Ishikawa (cell line): ENCODE data around the gene NKX2-1.

Source experiments
- CEBPB ChIP-seq: IDR thresholded peaks from 2 replicates; pipeline ENCODE4 v1.6.1; 2012
- CREB1 ChIP-seq: IDR thresholded peaks from 2 replicates; pipeline ENCODE4 v1.6.1; 2012; ENCODE audit warnings: low read depth
- EGR1 ChIP-seq: IDR thresholded peaks from 2 replicates; pipeline ENCODE4 v1.6.1; 2012
- EP300 ChIP-seq: IDR thresholded peaks from 2 replicates; pipeline ENCODE4 v1.6.1; 2012; ENCODE audit warnings: borderline replicate concordance
- MAX ChIP-seq: IDR thresholded peaks from 2 replicates; pipeline ENCODE4 v1.6.1; 2012
- RAD21 ChIP-seq: IDR thresholded peaks from 2 replicates; pipeline ENCODE4 v1.6.1; 2012; ENCODE audit warnings: low read depth
- REST ChIP-seq: IDR thresholded peaks from 2 replicates; pipeline ENCODE4 v1.6.1; 2012; ENCODE audit warnings: low read depth, mild to moderate bottlenecking
- TAF1 ChIP-seq: IDR thresholded peaks from 2 replicates; pipeline ENCODE4 v1.6.1; 2012; ENCODE audit warnings: low read depth, mild to moderate bottlenecking
- TEAD4 ChIP-seq: IDR thresholded peaks from 2 replicates; pipeline ENCODE4 v1.6.1; 2012

- no peak for TF ChIP-seq MAX
- no peak for TF ChIP-seq CREB1
- TF ChIP-seq EP300, result no peak
- no peak for TF ChIP-seq CEBPB
- no peak for TF ChIP-seq RAD21
- TF ChIP-seq TEAD4, result no peak
- TF ChIP-seq TAF1, result no peak
- TF ChIP-seq REST, result no peak
- TF ChIP-seq EGR1, result no peak
Measured at GRCh38 chr14:36514278-36515104, 5.5 kb downstream of the NKX2-1 start.
